Measurements from ENCODE around the gene XXYLT1.

XXYLT1 gene

GRCh38 chr3:195030791-195031321 is 240.1 kb downstream of the XXYLT1 start:
- ATAC-seq: peak; percentile 30
- H3K4me3 Mint-ChIP-seq: no peak overlapping the region

GRCh38 chr3:195028877-195029606 is 241.9 kb downstream of the XXYLT1 start:
- H3K27ac Mint-ChIP-seq: no peak overlapping the region
- no peak overlapping the region for H3K4me3 Mint-ChIP-seq
- H3K4me1 Mint-ChIP-seq: no peaks in the 10 kb centered on the region
- no peaks in the 10 kb centered on the region for H3K9me3 Mint-ChIP-seq
- no peak for DNase-seq (ENCODE audit: low spot score in 2 of 2)
- H3K36me3 Mint-ChIP-seq: no peaks in the 10 kb centered on the region
- ATAC-seq: no peak

More at GRCh38 chr3:195030791-195031321, 240.1 kb downstream of the XXYLT1 start:
- no peaks in the 10 kb centered on the region for H3K9me3 Mint-ChIP-seq
- no peak overlapping the region for H3K27ac Mint-ChIP-seq
- H3K4me1 Mint-ChIP-seq: no peaks in the 10 kb centered on the region
- DNase-seq (ENCODE audit: low spot score in 2 of 2): no peak
- no peaks in the 10 kb centered on the region for H3K36me3 Mint-ChIP-seq

- Mint-ChIP-seq H3K36me3 (no peaks in the 10 kb centered on the region), H3K9me3 (no peaks in the 10 kb centered on the region)
Observed at GRCh38 chr3:195025884-195026200, 245.1 kb downstream of the XXYLT1 start.

GRCh38 chr3:195025056-195025883 is 245.7 kb downstream of the XXYLT1 start:
- DNase-seq (ENCODE audit: low spot score in 2 of 2) (no peak), ATAC-seq (no peak)
- no peak overlapping the region for H3K4me3 Mint-ChIP-seq
- no peak overlapping the region for H3K27ac Mint-ChIP-seq
- no peaks in the 10 kb centered on the region for H3K9me3 Mint-ChIP-seq
- no peaks in the 10 kb centered on the region for H3K36me3 Mint-ChIP-seq
- H3K4me1 Mint-ChIP-seq: no peaks in the 10 kb centered on the region

More at GRCh38 chr3:195025884-195026200, 245.1 kb downstream of the XXYLT1 start:
- DNase-seq (ENCODE audit: low spot score in 2 of 2) (no peak), ATAC-seq (no peak)
- no peak overlapping the region for H3K4me3 Mint-ChIP-seq
- no peak overlapping the region for H3K27ac Mint-ChIP-seq
- no peaks in the 10 kb centered on the region for H3K4me1 Mint-ChIP-seq

- H3K9me3 Mint-ChIP-seq: no peaks in the 10 kb centered on the region
- no peaks in the 10 kb centered on the region for H3K4me1 Mint-ChIP-seq
- no peak overlapping the region for H3K27ac Mint-ChIP-seq
- no peak overlapping the region for H3K4me3 Mint-ChIP-seq
- no peaks in the 10 kb centered on the region for H3K36me3 Mint-ChIP-seq
- DNase-seq (ENCODE audit: low spot score in 2 of 2): no peak
- no peak for ATAC-seq
Observed at GRCh38 chr3:195023989-195024388, 247.0 kb downstream of the XXYLT1 start.

GRCh38 chr3:195023576-195023975 is 247.4 kb downstream of the XXYLT1 start:
- no peak for ATAC-seq
- Mint-ChIP-seq H3K9me3 (no peaks in the 10 kb centered on the region), H3K36me3 (no peaks in the 10 kb centered on the region), H3K4me1 (no peaks in the 10 kb centered on the region), H3K27ac (no peak overlapping the region), H3K4me3 (no peak overlapping the region)
- no peak for DNase-seq (ENCODE audit: low spot score in 2 of 2)

GRCh38 chr3:195021692-195022091 is 249.3 kb downstream of the XXYLT1 start:
- H3K9me3 Mint-ChIP-seq: no peaks in the 10 kb centered on the region
- no peaks in the 10 kb centered on the region for H3K36me3 Mint-ChIP-seq
- ATAC-seq (no peak), DNase-seq (ENCODE audit: low spot score in 2 of 2) (no peak)
- no peak overlapping the region for H3K27ac Mint-ChIP-seq
- no peak overlapping the region for H3K4me3 Mint-ChIP-seq
- no peaks in the 10 kb centered on the region for H3K4me1 Mint-ChIP-seq

GRCh38 chr3:195020921-195021320 is 250.0 kb downstream of the XXYLT1 start:
- Mint-ChIP-seq H3K27ac (no peak overlapping the region), H3K4me3 (no peak overlapping the region), H3K36me3 (no peaks in the 10 kb centered on the region), H3K4me1 (no peaks in the 10 kb centered on the region), H3K9me3 (no peaks in the 10 kb centered on the region)
- ATAC-seq: no peak
- DNase-seq (ENCODE audit: low spot score in 2 of 2): no peak

GRCh38 chr3:195020185-195020584 is 250.8 kb downstream of the XXYLT1 start:
- H3K36me3 Mint-ChIP-seq: no peaks in the 10 kb centered on the region
- H3K4me3 Mint-ChIP-seq: no peak overlapping the region
- no peak overlapping the region for H3K27ac Mint-ChIP-seq
- no peaks in the 10 kb centered on the region for H3K9me3 Mint-ChIP-seq
- no peak for DNase-seq (ENCODE audit: low spot score in 2 of 2)
- ATAC-seq: no peak
- no peaks in the 10 kb centered on the region for H3K4me1 Mint-ChIP-seq

- H3K36me3 Mint-ChIP-seq: no peaks in the 10 kb centered on the region
- peaks cover 6% of the 10 kb centered on the region for H3K4me1 Mint-ChIP-seq
- DNase-seq (ENCODE audit: low spot score in 2 of 2): no peak
- ATAC-seq: no peak
- H3K4me3 Mint-ChIP-seq: no peak overlapping the region
- no peak overlapping the region for H3K27ac Mint-ChIP-seq
- H3K9me3 Mint-ChIP-seq: no peaks in the 10 kb centered on the region
Observed at GRCh38 chr3:195019335-195019734, 251.6 kb downstream of the XXYLT1 start.
